Measurements from ENCODE around the gene FBXL16.

Gene FBXL16

DNA sequence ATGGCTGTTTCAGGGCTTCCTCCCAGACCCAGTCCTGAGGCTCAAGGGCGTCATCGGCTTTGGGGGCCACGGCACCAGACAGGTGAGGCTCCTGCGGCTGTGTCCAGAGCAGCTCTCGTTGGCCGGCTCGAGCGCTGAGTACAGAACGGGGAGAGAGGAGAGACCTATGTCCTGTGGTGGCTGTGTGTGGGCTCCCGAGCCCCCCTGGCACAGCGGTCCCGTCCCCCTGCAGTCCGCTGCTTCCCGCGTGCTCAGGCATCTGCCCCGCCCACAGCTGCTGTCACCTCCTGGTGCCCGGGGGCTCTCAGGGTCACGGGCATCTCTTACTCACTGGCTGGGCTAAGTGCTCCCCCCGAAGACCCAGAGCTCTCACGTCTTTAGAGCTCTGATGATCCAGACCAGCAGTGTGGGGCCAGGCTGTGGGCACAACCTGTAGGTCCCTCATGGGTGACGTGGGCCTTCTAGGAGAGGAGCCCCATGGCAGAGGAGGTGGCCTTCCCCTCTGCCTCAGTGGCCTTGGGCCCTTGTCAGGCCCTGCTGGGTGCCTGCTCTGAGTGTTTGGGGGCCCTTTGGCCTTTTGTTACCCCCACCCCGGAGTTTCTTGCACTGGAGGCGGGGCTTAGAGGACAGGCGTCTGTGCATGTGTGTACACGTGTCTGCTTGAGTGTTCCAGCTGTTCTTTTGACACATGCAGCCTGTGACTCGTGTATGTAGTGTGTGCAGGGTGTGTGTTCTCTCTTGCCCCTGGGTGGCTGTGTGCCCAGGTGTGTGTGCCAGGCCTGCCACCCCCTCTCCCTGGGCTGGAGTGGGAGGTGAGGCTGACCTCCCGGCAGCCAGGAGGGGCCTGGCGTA lies 52.9 kb downstream of the FBXL16 start:
- CTCF ChIA-PET = no interaction called here
- Histone ChIP-seq H3K36me3 (ENCODE audit: control insufficient read depth in 2 of 2, insufficient read depth in 1 of 2, low read length in 2 of 2) (peaks cover 0 to 57% of the 10 kb centered on the region in 2 experiments; a peak in 2 of 3 replicates), H3K27ac (ENCODE audit: extremely low read depth, low read depth, low read length) (no peak overlapping the region), H3K4me1 (ENCODE audit: control insufficient read depth, insufficient read depth, low read length) (0 out of 2 replicates have a peak, but pooled peaks cover 3% of the 10 kb centered on the region), H3K9me3 (ENCODE audit: control insufficient read depth, insufficient read depth, low read depth, low read length) (no peaks in the 10 kb centered on the region), H3K4me3 (ENCODE audit: low read depth, low read length) (no peak overlapping the region)
- POLR2A ChIA-PET = no interaction called here
- peak; percentile 83; the same call in 1 of the 2 replicates for TF ChIP-seq HIC1 (tag by site-specific recombination; IDR thresholded peaks at IDR 0.05)
- no peak for TF ChIP-seq KLF8 (tag by site-specific recombination; IDR thresholded peaks at IDR 0.05)

GRCh38 chr16:651844-652243 lies 53.8 kb downstream of the FBXL16 start:
- ChIA-PET POLR2A (no interaction called here), CTCF (no interaction called here)
- no peak overlapping the region for H3K4me3 ChIP-seq (ENCODE audit: low read depth, low read length)
- no peak for TF ChIP-seq ZNF791 (tag by site-specific recombination; IDR thresholded peaks at IDR 0.05)
- TF ChIP-seq SCRT1 (tag by site-specific recombination; IDR thresholded peaks at IDR 0.05; ENCODE audit: borderline replicate concordance) = no peak
- TF ChIP-seq SP7 (tag by site-specific recombination; IDR thresholded peaks at IDR 0.05) = no peak
- TF ChIP-seq GLI2 (tag by site-specific recombination; IDR thresholded peaks at IDR 0.05; ENCODE audit: borderline replicate concordance, low read depth) = no peak
- TF ChIP-seq SP2 (tag by site-specific recombination; IDR thresholded peaks at IDR 0.05) = peak; percentile 44; the same call in 1 of the 2 replicates
- peak; percentile 63 for TF ChIP-seq EGR2 (tag by site-specific recombination; IDR thresholded peaks at IDR 0.05; ENCODE audit: low read depth)
- no peak for TF ChIP-seq ZNF830 (tag by site-specific recombination; IDR thresholded peaks at IDR 0.05; ENCODE audit: low read depth)
- TF ChIP-seq ZNF837 (tag by site-specific recombination; IDR thresholded peaks at IDR 0.05) = no peak
- no peak for TF ChIP-seq ZNF19 (tag by site-specific recombination; IDR thresholded peaks at IDR 0.05; ENCODE audit: low read depth)
- 0 out of 2 replicates have a peak, but pooled peaks cover 3% of the 10 kb centered on the region for H3K4me1 ChIP-seq (ENCODE audit: control insufficient read depth, insufficient read depth, low read length)
- no peak overlapping the region for H3K27ac ChIP-seq (ENCODE audit: extremely low read depth, low read depth, low read length)
- H3K36me3 ChIP-seq (ENCODE audit: control insufficient read depth in 2 of 2, insufficient read depth in 1 of 2, low read length in 2 of 2) = peaks cover 0 to 53% of the 10 kb centered on the region in 2 experiments; a peak in 2 of 3 replicates
- no peaks in the 10 kb centered on the region for H3K9me3 ChIP-seq (ENCODE audit: control insufficient read depth, insufficient read depth, low read depth, low read length)

DNA sequence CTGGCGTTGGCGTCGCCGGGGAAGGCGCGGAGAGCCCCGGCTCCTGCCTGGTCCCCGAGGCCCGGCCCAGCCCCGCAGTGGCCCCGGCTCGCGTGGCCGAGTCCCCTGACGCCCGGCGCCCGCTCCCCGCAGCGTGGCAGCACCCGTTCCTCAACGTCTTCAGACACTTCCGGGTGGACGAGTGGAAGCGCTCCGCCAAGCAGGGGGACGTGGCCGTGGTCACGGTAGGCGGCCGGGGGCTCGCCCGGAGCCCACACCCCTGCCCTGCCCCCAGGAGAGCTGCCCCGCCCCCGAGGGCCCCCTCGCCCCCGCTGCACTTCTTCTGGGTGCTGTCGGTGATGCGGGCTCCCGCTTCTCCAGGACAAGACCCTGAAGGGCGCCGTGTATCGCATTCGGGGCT lies 56.0 kb downstream of the FBXL16 start:
- TF ChIP-seq ZNF473 (tag by site-specific recombination; IDR thresholded peaks at IDR 0.05) = no peak
- peak; percentile 30; the same call in 1 of the 2 replicates for TF ChIP-seq PRDM10 (tag by site-specific recombination; IDR thresholded peaks at IDR 0.05)
- 0 out of 2 replicates have a peak, but pooled peaks have one; percentile 26 for TF ChIP-seq ZNF677 (tag by site-specific recombination; IDR thresholded peaks at IDR 0.05)
- TF ChIP-seq KLF10 (tag by site-specific recombination; IDR thresholded peaks at IDR 0.05) = peak; percentile 86
- no peak for TF ChIP-seq MZF1 (tag by site-specific recombination; IDR thresholded peaks at IDR 0.05; ENCODE audit: borderline replicate concordance)
- Histone ChIP-seq H3K36me3 (ENCODE audit: control insufficient read depth in 2 of 2, insufficient read depth in 1 of 2, low read length in 2 of 2) (peaks cover 0 to 33% of the 10 kb centered on the region in 2 experiments; a peak in 2 of 3 replicates), H3K27ac (ENCODE audit: extremely low read depth, low read depth, low read length) (peak overlapping the region; percentile 97), H3K4me3 (ENCODE audit: low read depth, low read length) (peak overlapping the region; percentile 37), H3K9me3 (ENCODE audit: control insufficient read depth, insufficient read depth, low read depth, low read length) (no peaks in the 10 kb centered on the region), H3K4me1 (ENCODE audit: control insufficient read depth, insufficient read depth, low read length) (0 out of 2 replicates have a peak, but pooled peaks cover 5% of the 10 kb centered on the region)
- ChIA-PET CTCF (interaction anchor here (0.6 to 1.6 kb wide), 4 partner anchors 12 to 117 kb away, joined by 3 to 4 read pairs (median 3); partner anchors contain the start of gene RHOT2), POLR2A (interaction anchor here (0.8 to 2.3 kb wide), 4 partner anchors 11 to 31 kb away, joined by 3 to 10 read pairs (median 6); partner anchors contain the start of genes METTL26, RHOT2 and STUB1)

Measured in HEK293 (cell line).